Activated naive CD4-positive, alpha-beta T cell treated with Interleukin-2 at 50 U/mL for 16 hours (primary cell): ENCODE measurements around the gene NUP54.

Experiments
- DNase-seq: peaks from one replicate; pipeline ENCODE4 v3.0.0-alpha.2; 2020

The NUP54 gene

GRCh38 chr4:76148142-76148865 is at the start of gene NUP54:
NUP54 (minus strand) TSS chr4:76148397; CDS start chr4:76148374, 23 bp downstream.
- peak; percentile 97 for DNase-seq

DNA sequence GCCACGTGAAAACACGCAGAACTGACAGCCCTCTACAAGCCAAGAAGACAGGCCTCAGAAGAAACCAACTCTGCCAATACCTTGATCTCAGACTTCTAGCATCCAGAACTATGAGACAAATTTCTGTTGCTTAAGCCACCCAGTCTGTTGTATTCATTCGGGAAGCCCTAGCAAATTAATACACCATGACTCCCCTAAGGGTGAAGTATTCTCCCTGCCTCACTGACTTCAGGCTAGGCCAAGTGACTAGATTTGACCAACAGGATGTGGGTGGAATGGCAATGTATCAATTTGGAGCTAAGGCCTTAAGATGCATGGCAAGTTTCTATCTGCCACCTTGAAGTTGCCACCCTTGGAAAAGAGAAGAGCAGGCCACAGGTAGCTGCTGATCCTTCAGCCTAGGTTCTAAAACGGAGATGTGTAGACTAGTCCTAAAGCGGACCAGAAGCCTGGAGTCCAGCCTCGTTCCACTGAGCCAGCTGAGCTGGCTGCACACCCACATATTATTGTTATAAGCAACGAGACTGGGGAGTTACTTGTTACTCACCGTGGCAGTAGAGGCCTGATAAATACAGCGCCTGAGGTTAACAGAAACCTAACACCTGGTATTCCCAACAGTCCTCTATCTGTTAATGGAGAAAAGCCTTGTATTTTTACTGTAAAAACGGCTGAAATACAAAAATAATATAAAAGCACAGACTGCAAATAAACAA is 49.0 kb upstream of the NUP54 start:
- no peak for DNase-seq

- DNase-seq, result no peak
Measured at GRCh38 chr4:76196376-76196775, 48.2 kb upstream of the NUP54 start.

- DNase-seq, result no peak
Measured at GRCh38 chr4:76195326-76195725, 47.1 kb upstream of the NUP54 start.

GRCh38 chr4:76194325-76194724 is 46.1 kb upstream of the NUP54 start:
- DNase-seq, result no peak

DNA sequence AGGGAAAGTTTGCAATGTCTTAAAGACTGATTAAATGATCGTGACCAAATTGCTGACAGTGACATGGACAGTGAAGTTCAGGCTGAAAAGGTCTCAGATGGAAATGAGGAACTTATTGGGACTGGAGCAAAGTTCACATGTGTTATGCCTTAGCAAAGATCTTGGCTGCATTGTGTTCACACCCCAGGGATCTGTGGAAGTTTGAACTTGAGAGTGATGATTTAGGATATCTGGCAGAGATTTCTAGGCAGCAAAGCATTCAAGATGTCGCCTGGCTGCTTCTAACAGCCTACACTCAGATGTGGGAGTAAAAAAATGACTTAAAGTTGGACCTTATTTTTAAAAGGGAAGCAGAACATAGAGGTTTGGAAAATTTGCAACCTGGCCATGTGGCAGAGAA is 44.0 kb upstream of the NUP54 start:
- no peak for DNase-seq

DNA sequence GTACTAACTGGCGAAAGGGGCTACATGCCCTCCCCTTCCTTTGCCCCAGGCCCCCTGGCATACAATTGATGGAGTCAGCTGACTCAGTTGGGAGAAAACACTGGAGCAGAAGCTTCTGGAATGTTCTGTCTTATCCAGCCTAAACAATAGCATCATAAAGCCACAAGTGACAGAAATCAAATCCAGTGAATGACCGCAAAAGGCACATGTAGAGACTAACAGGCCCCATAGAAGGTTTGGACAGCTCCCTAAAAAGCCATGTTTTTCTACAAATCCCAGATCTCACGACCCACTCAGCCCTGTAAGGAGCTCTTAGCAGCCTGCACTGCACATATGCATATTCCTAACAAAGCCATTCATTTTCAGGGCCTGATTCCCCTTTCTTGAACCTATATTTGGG is 40.4 kb upstream of the NUP54 start:
- DNase-seq, result no peak

DNA sequence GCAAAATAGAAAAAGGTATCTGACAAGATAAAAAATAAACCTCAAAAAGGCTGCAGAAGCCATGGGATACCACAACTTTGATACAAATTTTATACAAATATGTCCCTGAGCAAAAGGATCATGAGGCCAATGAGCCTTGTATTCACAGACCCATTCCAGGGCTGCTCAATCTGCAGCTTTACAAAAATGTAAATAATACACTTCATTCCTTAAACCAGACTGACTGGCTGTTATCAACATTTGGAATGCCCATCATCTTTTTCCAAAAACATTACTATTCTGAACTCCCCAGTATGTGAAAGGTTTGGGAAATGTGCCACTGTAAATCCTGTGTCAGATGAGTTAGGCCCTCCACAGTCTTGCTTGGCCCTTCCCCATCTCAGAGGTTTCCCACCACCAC is 40.0 kb upstream of the NUP54 start:
- no peak for DNase-seq

- no peak for DNase-seq
Measured at GRCh38 chr4:76187152-76187551, 39.0 kb upstream of the NUP54 start.

GRCh38 chr4:76182463-76182862 is 34.3 kb upstream of the NUP54 start:
- DNase-seq, result no peak

- DNase-seq, result peak; percentile 82
Measured at GRCh38 chr4:76179398-76180318, 31.5 kb upstream of the NUP54 start.

- no peak for DNase-seq
Measured at GRCh38 chr4:76178296-76178695, 30.1 kb upstream of the NUP54 start.

- DNase-seq, result no peak
Measured at GRCh38 chr4:76177709-76178108, 29.5 kb upstream of the NUP54 start.

DNA sequence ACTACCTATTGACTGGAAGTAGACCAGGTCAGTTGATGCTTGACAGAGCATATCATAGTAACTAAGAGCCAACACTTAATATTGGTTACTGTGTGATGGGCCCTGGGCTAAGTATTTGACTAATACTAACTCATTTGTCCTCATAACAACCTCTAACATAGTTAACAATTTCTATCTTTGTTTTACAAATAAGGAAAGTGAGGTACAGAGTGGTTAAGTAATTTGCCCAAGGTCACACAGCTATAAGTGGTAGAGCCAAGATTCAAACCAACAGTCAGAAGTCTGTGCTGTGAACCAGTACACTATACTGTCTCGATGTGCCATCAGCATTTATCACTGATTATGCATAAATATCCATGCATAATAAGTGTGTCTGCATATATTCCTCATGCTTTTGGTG is 27.1 kb upstream of the NUP54 start:
- DNase-seq, result no peak

GRCh38 chr4:76174216-76174615 is 26.0 kb upstream of the NUP54 start:
- DNase-seq, result no peak

DNA sequence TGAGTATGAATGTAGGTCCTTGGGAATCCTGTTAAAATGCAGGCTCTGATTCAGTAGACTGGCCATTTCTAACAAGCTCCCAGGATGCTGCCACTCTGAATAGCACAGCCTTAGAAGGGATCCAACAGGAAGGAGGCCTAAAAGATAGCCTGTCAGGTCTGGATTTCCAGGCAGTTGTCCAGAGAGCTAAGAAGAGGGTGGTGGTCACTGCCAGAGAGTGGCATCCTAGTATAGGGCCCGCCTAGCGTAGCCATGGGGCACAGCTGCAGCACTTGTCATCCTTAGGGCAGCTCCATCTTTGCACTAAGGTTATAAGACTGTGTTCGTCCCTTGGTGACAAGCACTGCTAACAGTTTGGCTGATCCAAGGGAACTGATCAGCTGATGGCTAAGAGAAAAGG is 20.5 kb upstream of the NUP54 start:
- DNase-seq, result no peak

DNA sequence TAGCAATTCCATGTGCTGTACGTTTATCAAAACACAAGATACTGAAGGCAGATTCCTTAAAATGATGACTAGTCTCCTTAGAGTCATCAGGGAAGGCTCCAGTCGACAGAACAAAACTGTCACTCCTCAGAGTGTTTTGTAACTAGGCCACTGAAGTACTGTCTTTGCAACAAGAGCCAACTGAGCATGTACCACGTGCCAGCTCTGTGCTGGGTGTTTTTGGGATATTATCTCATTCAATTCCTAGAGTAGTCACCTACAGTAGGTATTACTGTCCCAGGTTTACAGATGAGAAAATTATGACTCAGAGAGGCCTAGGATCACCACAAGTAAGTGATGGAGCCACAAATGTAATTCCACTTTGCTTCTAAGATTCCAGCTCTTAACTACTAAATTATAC is 18.3 kb upstream of the NUP54 start:
- DNase-seq, result no peak

DNA sequence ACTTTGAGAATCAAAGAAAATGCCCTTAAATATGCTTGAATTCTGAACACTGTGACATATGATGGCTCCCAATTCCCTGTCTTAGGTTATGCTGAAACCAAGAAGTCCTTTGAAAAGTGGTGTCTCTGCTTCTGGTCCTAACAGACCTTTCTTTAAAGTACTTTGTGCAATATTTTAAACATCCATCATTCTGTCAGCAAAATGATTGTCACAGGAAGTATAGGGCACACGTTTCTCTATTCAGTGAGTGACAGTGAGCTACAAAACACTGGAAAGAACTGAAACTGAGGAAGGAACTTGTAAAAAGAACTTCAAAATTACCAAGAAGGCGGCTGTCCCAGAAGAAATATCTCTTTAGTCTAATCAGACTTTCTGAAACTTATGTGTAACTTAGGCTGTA is 12.2 kb upstream of the NUP54 start:
- DNase-seq, result no peak

GRCh38 chr4:76156635-76157034 is 8.4 kb upstream of the NUP54 start:
- no peak for DNase-seq

DNA sequence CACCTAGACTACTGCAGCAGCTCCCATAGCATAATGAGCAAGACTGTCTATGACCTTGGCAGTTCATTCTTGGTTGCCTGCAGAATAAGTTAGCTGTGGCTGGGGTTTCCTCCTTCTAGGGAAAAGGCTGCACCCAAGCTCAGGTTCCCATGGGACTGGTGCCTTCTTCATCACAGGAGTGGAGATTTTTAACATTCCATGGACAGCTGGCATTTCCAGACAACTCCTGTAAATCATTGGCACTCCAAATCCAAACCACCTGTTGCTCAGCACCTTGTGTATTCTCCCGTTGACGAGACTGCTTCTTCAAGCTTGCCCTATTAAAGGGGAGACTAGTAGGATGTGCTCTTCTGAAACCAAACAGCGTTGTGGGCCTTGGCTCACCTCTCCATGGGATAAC is 7.8 kb upstream of the NUP54 start:
- no peak for DNase-seq

- no peak for DNase-seq
Measured at GRCh38 chr4:76153356-76153755, 5.2 kb upstream of the NUP54 start.

GRCh38 chr4:76147454-76148141 is 599 bp downstream of the NUP54 start:
- DNase-seq, result peak; percentile 47

- no peak for DNase-seq
Measured at GRCh38 chr4:76144546-76144945, 3.7 kb downstream of the NUP54 start.
